ENCODE data around the gene MYT1. TPM values are rescaled to one million over a fixed set of nuclear protein-coding genes. Genes with fewer than 3 reads are reported as not detected.

Gene MYT1
- total and polyA plus RNA-seq, 2 of the 13 experiments (the other 11 are each of a cell fraction or from before 2014, with no cell fraction given), result 0.58 to 2.5 TPM

DNA sequence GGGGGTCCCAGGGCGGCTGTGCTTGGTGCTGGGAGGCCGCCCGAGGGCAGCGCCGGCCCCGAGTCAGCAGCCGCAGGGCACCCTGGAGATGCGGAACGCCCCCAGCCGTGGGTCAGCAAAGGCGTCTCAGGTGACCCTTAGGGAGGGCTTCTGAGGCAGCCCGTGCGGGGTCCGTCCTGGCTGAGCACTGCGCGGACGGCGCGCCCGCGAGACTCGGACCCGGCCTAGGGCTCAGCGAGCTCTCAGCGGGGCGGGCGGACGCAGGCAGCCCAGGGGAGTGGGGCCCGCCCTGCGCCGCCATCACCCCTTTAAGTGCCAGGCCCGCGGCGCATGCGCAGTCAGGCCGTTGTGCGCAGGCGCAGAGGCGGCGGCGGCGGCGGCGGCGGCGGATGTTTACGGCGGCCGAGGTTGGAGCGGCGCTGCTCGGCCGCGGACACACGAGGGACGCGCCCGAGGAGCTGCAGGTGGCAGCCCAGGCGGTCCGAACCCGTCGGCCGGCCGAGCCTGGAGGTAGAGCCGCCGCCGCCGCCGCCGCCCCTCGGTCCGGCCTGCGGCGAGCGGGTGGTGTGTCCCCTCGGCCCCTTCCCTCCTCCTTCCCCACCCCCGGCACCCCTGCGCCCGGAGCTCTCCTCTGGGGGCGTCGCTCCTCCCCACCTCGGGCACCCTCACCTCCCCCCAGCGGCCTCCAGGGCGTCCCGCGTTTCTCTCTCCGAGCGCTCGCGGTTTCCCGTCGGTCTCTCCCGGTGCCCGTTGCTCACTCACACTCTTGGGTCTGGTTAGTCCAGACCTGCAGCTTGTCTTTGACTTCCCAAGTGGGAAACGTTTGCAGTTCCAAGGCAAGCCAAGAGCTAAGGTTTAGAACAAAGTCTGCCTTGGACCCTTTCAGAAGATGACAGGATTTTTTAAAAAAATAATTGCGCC lies 91.4 kb downstream of the MYT1 start, which contains the start of gene PCMTD2 (continued):
- TF ChIP-seq, protein P1, sequence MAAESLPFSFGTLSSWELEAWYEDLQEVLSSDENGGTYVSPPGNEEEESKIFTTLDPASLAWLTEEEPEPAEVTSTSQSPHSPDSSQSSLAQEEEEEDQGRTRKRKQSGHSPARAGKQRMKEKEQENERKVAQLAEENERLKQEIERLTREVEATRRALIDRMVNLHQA (CRISPR knock-in tag; IDR thresholded peaks at IDR 0.05), result no peak
- no peak for TF ChIP-seq FOXM1 (CRISPR knock-in tag; IDR thresholded peaks at IDR 0.05)
- peak; percentile 87; the same call in 1 of the 2 replicates for TF ChIP-seq MYC (CRISPR knock-in tag; IDR thresholded peaks at IDR 0.05; ENCODE audit: borderline replicate concordance)
- peak; percentile 65 for TF ChIP-seq NR2C2 (CRISPR knock-in tag; IDR thresholded peaks at IDR 0.05; ENCODE audit: borderline replicate concordance)
- TF ChIP-seq ZFP41 (CRISPR knock-in tag; IDR thresholded peaks at IDR 0.05; ENCODE audit: borderline replicate concordance), result peak; percentile 33; the same call in 1 of the 2 replicates
- TF ChIP-seq, protein P2, sequence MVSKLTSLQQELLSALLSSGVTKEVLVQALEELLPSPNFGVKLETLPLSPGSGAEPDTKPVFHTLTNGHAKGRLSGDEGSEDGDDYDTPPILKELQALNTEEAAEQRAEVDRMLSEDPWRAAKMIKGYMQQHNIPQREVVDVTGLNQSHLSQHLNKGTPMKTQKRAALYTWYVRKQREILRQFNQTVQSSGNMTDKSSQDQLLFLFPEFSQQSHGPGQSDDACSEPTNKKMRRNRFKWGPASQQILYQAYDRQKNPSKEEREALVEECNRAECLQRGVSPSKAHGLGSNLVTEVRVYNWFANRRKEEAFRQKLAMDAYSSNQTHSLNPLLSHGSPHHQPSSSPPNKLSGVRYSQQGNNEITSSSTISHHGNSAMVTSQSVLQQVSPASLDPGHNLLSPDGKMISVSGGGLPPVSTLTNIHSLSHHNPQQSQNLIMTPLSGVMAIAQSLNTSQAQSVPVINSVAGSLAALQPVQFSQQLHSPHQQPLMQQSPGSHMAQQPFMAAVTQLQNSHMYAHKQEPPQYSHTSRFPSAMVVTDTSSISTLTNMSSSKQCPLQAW (CRISPR knock-in tag; IDR thresholded peaks at IDR 0.05), result peak; percentile 49; the same call in 1 of the 2 replicates
- TF ChIP-seq ZNF121 (CRISPR knock-in tag; IDR thresholded peaks at IDR 0.05), result 0 out of 2 replicates have a peak, but pooled peaks have one; percentile 38
- TF ChIP-seq MAFF (IDR thresholded peaks at IDR 0.05; ENCODE audit: low read depth, low read length), result no peak
- TF ChIP-seq SP140L (CRISPR knock-in tag; IDR thresholded peaks at IDR 0.05; ENCODE audit: borderline replicate concordance), result no peak
- TF ChIP-seq PRMT3 (CRISPR knock-in tag; IDR thresholded peaks at IDR 0.05; ENCODE audit: borderline replicate concordance, low read depth), result peak; percentile 41; the same call in 1 of the 2 replicates
- 0 out of 2 replicates have a peak, but pooled peaks have one; percentile 59 for TF ChIP-seq ZNF879 (CRISPR knock-in tag; IDR thresholded peaks at IDR 0.05)
- TF ChIP-seq ZNF883 (CRISPR knock-in tag; IDR thresholded peaks at IDR 0.05; ENCODE audit: not compliant biosample characterization), result peak; percentile 96
- peak; percentile 95 for TF ChIP-seq SPEN (CRISPR knock-in tag; IDR thresholded peaks at IDR 0.05; ENCODE audit: low read depth)
- no peak; the same call in 1 of the 2 replicates for TF ChIP-seq ZNF678 (CRISPR knock-in tag; IDR thresholded peaks at IDR 0.05)
- TF ChIP-seq, protein P3, sequence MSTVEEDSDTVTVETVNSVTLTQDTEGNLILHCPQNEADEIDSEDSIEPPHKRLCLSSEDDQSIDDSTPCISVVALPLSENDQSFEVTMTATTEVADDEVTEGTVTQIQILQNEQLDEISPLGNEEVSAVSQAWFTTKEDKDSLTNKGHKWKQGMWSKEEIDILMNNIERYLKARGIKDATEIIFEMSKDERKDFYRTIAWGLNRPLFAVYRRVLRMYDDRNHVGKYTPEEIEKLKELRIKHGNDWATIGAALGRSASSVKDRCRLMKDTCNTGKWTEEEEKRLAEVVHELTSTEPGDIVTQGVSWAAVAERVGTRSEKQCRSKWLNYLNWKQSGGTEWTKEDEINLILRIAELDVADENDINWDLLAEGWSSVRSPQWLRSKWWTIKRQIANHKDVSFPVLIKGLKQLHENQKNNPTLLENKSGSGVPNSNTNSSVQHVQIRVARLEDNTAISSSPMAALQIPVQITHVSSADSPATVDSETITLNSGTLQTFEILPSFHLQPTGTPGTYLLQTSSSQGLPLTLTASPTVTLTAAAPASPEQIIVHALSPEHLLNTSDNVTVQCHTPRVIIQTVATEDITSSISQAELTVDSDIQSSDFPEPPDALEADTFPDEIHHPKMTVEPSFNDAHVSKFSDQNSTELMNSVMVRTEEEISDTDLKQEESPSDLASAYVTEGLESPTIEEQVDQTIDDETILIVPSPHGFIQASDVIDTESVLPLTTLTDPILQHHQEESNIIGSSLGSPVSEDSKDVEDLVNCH (CRISPR knock-in tag; IDR thresholded peaks at IDR 0.05), result no peak
- TF ChIP-seq ZNF766 (CRISPR knock-in tag; IDR thresholded peaks at IDR 0.05; ENCODE audit: borderline replicate concordance), result peak; percentile 14; the same call in 1 of the 2 replicates
- no peak; the same call in 1 of the 2 replicates for TF ChIP-seq ZNF350 (CRISPR knock-in tag; IDR thresholded peaks at IDR 0.05; ENCODE audit: borderline replicate concordance, low read depth)
- TF ChIP-seq KDM1A (CRISPR knock-in tag; IDR thresholded peaks at IDR 0.05), result peak; percentile 62; the same call in 1 of the 2 replicates
- TF ChIP-seq ZNF75D (CRISPR knock-in tag; IDR thresholded peaks at IDR 0.05; ENCODE audit: borderline replicate concordance), result no peak
- TF ChIP-seq GPN1 (CRISPR knock-in tag; IDR thresholded peaks at IDR 0.05; ENCODE audit: borderline replicate concordance), result no peak; the same call in 1 of the 2 replicates
- no peak for TF ChIP-seq ZNF572 (CRISPR knock-in tag; IDR thresholded peaks at IDR 0.05)
- TF ChIP-seq GATAD1 (CRISPR knock-in tag; IDR thresholded peaks at IDR 0.05), result peak; percentile 76
- peak; percentile 61; the same call in 1 of the 2 replicates for TF ChIP-seq ZNF20 (CRISPR knock-in tag; IDR thresholded peaks at IDR 0.05)
- no peak for TF ChIP-seq MED13 (CRISPR knock-in tag; IDR thresholded peaks at IDR 0.05)
- TF ChIP-seq ZZZ3 (CRISPR knock-in tag; IDR thresholded peaks at IDR 0.05; ENCODE audit: borderline replicate concordance), result no peak

Data from HepG2 (cell line).